B cell (primary cell): ENCODE measurements around the gene TMC8.
"Not testable (repeated sequence)": the region's sequence is repeated elsewhere in the genome, so short reads cannot be mapped to it uniquely, and the experiment has no call there.

Experiments
- CTCF ChIP-seq: fragments of 200-600 bp; IDR thresholded peaks from one replicate; pipeline ENCODE4 v1.8.0; 2022; ENCODE audit warnings: antibody characterized with exemption, mild to moderate bottlenecking
- EZH2 ChIP-seq: IDR thresholded peaks from 2 replicates; pipeline ENCODE4 v1.6.1; 2012; ENCODE audit warnings: borderline replicate concordance, low read depth, mild to moderate bottlenecking, moderate library complexity, low read length; ENCODE audit not compliant: insufficient read depth, poor library complexity, severe bottlenecking

GRCh38 chr17:78171591-78172248, 41.1 kb downstream of the TMC8 start:
- not testable (repeated sequence) for TF ChIP-seq CTCF, EZH2
